WERI-Rb-1 (cell line): ENCODE measurements around the gene RTL10.

ENCODE experiments used
- DNase-seq: peaks from one replicate; pipeline ENCODE4 v3.0.0-alpha.2; 2020
- H3K27ac ChIP-seq: fragments of 250-450 bp; sonication (Bioruptor Pico); 2 replicates; pipeline ENCODE4 v1.5.1; 2020; ENCODE audit warnings: mild to moderate bottlenecking, moderate library complexity
- H3K27me3 ChIP-seq: fragments of 250-450 bp; sonication (Bioruptor Pico); 2 replicates; pipeline ENCODE4 v1.5.1; 2021; ENCODE audit warnings: mild to moderate bottlenecking, low read depth, moderate library complexity; ENCODE audit not compliant: insufficient read depth, severe bottlenecking
- H3K36me3 ChIP-seq: fragments of 250-450 bp; sonication (Bioruptor Pico); 2 replicates; pipeline ENCODE4 v1.5.1; 2020; ENCODE audit warnings: mild to moderate bottlenecking, moderate library complexity
- H3K4me3 ChIP-seq: 2 replicates; pipeline ENCODE4 v1.5.1; 2011; ENCODE audit warnings: low read depth, mild to moderate bottlenecking, control low read depth, low read length
- H3K9me3 ChIP-seq: fragments of 250-450 bp; sonication (Bioruptor Pico); 2 replicates; pipeline ENCODE4 v1.5.1; 2021; ENCODE audit warnings: mild to moderate bottlenecking, moderate library complexity; ENCODE audit not compliant: severe bottlenecking
- TF ChIP-seq, protein P1 (sequence below): IDR thresholded peaks from 2 replicates; pipeline ENCODE4 v1.5.1; 2011; ENCODE audit warnings: low read depth, mild to moderate bottlenecking, control low read depth, inconsistent platforms, low read length

RTL10 gene

DNA sequence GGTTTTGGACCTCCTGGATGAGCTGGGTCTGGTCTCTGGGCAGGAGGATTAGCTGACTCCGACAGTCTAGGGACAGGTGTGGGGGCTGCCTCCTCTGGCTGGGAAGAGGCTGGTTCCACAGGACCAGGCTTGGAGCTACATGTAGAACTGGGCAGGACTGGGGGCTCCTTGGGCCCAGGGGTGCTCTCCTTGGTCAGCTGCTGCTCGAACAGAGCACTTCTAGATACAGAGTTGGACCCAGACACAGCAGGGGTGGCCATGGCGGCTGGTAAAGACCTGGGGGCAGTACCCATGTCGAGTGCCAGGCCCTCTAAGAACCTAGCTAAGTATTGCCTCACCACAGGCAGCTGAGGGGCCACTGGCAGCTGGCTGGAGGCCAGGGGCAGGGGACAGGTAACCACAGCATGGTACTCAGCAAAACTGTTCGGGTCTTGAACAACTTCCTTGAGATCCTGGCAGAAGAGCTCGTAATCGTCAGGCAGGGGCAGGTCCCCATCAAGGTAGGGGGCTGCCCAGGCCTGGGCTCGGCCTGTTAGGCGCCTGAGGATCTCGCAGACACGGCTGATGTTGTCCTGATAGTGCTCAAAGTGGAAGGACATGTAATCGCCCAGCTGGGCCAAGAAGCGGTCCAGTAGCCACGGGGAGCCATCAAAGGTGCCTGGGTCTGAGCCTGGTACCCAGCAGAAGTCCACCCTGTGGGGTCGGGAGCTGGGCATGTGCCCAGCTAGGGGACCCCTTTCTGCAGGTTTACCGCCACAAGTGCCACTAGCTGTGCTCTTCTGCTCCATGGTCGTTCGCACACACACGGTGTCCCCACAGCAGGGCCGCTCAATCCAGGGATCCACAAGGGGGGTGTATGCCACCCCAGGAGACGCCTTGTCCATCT is 3.1 kb downstream of the RTL10 start:
- H3K9me3 ChIP-seq, result no peaks in the 10 kb centered on the region
- TF ChIP-seq, protein P1, sequence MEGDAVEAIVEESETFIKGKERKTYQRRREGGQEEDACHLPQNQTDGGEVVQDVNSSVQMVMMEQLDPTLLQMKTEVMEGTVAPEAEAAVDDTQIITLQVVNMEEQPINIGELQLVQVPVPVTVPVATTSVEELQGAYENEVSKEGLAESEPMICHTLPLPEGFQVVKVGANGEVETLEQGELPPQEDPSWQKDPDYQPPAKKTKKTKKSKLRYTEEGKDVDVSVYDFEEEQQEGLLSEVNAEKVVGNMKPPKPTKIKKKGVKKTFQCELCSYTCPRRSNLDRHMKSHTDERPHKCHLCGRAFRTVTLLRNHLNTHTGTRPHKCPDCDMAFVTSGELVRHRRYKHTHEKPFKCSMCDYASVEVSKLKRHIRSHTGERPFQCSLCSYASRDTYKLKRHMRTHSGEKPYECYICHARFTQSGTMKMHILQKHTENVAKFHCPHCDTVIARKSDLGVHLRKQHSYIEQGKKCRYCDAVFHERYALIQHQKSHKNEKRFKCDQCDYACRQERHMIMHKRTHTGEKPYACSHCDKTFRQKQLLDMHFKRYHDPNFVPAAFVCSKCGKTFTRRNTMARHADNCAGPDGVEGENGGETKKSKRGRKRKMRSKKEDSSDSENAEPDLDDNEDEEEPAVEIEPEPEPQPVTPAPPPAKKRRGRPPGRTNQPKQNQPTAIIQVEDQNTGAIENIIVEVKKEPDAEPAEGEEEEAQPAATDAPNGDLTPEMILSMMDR, result no peak
- peaks cover 40% of the 10 kb centered on the region for H3K36me3 ChIP-seq
- H3K27me3 ChIP-seq, result no peaks in the 10 kb centered on the region
- H3K4me3 ChIP-seq, result no peak overlapping the region
- DNase-seq, result no peak
- H3K27ac ChIP-seq, result no peak overlapping the region

- Histone ChIP-seq H3K4me3 (no peak overlapping the region), H3K27me3 (no peaks in the 10 kb centered on the region), H3K9me3 (no peaks in the 10 kb centered on the region), H3K27ac (no peak overlapping the region), H3K36me3 (peaks cover 40% of the 10 kb centered on the region)
- TF ChIP-seq, protein P1, result no peak
- no peak for DNase-seq
These were observed 3.9 kb downstream of the RTL10 start for GRCh38 chr22:19850763-19851109.

DNA sequence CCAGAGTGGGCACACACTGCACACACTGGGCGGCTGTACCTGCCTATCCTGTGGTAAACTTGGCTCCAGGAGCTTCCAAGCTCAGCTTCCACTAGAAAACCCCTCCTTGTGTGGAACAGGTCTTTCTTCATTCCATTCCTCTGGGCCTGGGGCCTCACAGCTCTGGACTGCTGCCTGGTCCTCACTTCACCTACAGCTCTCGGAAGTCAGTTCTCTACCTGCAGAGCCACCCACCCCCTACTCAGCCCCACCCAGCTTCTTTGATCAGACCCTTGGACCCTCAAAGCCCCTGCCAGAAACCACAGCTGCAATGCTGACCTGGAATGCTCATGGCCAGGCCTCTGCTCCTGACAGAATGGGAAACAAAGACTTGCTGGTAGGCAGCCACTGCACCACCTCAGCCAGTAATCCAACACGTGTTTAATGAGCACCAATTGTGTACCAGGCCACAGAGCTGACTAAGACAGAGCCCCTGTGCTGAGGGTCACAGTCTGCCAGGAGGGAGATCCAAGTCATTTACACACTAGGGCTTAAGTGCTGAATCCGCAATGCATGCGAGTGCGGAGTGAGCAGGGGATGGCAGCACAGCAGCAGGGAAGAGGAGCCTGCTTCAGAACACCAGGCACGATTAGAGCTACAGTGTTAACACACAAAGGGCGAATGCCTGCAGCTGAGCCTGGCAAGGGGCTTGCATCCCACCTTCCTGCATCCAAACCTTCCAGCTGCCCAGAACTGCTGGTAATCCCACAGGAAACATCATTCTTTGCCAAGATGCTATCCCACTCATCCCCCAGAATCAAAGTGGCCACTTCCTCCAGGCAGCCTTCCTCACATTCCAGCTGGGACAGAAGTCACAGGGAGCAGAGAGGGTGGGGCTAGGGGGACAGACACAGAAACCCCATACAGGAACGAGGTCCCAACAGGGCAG is 4.6 kb downstream of the RTL10 start:
- H3K27ac ChIP-seq, result no peak overlapping the region
- no peak overlapping the region for H3K4me3 ChIP-seq
- peaks cover 40% of the 10 kb centered on the region for H3K36me3 ChIP-seq
- H3K9me3 ChIP-seq, result no peaks in the 10 kb centered on the region
- TF ChIP-seq, protein P1, result no peak
- no peak for DNase-seq
- H3K27me3 ChIP-seq, result no peaks in the 10 kb centered on the region

DNA sequence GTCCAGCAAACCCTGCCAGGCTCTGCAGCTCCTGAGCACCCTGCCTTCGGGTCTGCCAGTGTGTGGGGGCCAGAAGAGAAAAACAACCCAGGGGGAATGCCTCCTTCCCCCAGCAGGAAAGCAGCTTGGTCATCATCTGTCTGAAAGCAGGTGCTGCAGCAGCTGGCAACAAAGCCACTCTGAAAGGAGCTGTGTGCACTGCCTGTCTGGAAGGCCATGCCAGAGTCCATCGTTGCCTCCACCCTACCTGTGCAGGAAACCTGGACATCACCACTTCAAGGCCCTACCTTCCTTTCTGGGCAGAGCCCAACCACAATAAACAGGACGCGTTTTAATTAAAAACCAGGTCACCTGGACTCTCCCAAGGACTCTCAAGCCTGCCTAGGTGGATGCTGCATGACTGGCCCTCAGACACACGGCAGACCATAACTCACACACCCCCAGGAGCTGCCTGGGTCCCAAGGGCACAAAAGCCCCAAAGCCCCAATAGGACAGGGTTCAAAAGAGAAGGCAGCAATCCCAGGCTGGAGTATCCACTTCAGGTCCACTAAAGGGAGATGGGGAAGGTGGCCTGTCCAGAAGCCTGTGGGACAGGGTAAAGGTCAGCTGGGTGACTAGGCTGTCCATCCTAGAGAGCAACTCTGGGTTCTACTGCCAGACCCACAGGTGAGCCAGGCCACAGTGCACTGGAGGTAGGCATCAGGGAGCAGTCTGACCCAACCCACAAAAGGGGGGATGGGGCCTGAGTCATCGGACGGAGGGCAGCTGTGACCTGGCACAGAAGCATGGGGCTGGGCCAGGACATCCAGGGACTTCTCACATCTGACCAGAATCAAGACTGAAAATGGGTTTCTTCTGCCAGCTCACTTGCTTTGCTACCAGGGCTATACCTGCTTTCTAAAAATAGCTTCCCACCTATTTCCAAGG is 6.1 kb downstream of the RTL10 start:
- DNase-seq, result no peak
- TF ChIP-seq, protein P1, result no peak
- no peak overlapping the region for H3K4me3 ChIP-seq
- peaks cover 40% of the 10 kb centered on the region for H3K36me3 ChIP-seq
- H3K27me3 ChIP-seq, result no peaks in the 10 kb centered on the region
- no peaks in the 10 kb centered on the region for H3K9me3 ChIP-seq
- H3K27ac ChIP-seq, result no peak overlapping the region

- TF ChIP-seq, protein P1, result no peak
- H3K4me3 ChIP-seq, result no peak overlapping the region
- no peak for DNase-seq
- no peak overlapping the region for H3K27ac ChIP-seq
- peaks cover 30% of the 10 kb centered on the region for H3K36me3 ChIP-seq
- H3K27me3 ChIP-seq, result no peaks in the 10 kb centered on the region
- no peaks in the 10 kb centered on the region for H3K9me3 ChIP-seq
These were observed 7.4 kb downstream of the RTL10 start for GRCh38 chr22:19847345-19847632.
